Activated naive CD8-positive, alpha-beta T cell treated with anti-CD3 and anti-CD28 coated beads, Interleukin-2, amount 50 U/mL, for 24 hours (primary cell): ENCODE measurements around the gene CNTNAP2.

Experiments used
- ATAC-seq: fragments of 150-1000 bp; cut with Tn5 transposase; one replicate; pipeline ENCODE4 v1.10.0; 2021
- DNase-seq: peaks from one replicate; pipeline ENCODE4 v3.0.0; 2021
- H3K27ac Mint-ChIP-seq: one replicate; pipeline ENCODE4 v1.8.0; 2021; ENCODE audit warnings: mild to moderate bottlenecking, mixed read lengths
- H3K27me3 Mint-ChIP-seq: one replicate; pipeline ENCODE4 v1.8.0; 2021; ENCODE audit warnings: mixed read lengths
- H3K36me3 Mint-ChIP-seq: one replicate; pipeline ENCODE4 v1.8.0; 2021; ENCODE audit warnings: low read depth, mixed read lengths
- H3K4me1 Mint-ChIP-seq: one replicate; pipeline ENCODE4 v1.8.0; 2021; ENCODE audit warnings: mixed read lengths
- H3K4me3 Mint-ChIP-seq: one replicate; pipeline ENCODE4 v1.8.0; 2021; ENCODE audit warnings: mild to moderate bottlenecking, moderate library complexity, mixed read lengths
- H3K9me3 Mint-ChIP-seq: one replicate; pipeline ENCODE4 v1.8.0; 2021; ENCODE audit warnings: mixed read lengths

Gene CNTNAP2

DNA sequence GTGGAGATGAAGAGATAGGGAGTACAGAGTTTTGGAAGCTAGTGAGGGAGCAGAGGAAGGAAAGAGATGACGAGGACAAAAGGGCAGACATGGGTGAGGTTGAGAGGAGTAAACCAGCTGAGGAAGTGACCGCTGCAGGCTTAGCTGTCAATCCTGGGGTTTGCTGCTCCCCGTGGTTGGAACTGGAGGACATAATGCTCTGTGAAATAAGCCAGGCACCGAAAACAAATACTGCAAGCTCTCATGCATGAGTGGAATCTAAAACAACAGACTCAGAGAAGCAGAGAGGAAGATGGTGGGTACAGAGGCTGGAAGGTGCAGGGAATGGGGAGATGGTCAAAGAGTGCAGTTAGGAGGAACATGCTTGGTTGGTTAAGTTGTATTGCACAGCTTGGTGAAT is 1991.8 kb downstream of the CNTNAP2 start:
- Mint-ChIP-seq H3K4me1 (no peaks in the 10 kb centered on the region), H3K9me3 (no peaks in the 10 kb centered on the region), H3K27me3 (no peaks in the 10 kb centered on the region), H3K27ac (no peak overlapping the region), H3K36me3 (no peaks in the 10 kb centered on the region), H3K4me3 (no peak overlapping the region)
- peak; percentile 24 for ATAC-seq
- no peak for DNase-seq

DNA sequence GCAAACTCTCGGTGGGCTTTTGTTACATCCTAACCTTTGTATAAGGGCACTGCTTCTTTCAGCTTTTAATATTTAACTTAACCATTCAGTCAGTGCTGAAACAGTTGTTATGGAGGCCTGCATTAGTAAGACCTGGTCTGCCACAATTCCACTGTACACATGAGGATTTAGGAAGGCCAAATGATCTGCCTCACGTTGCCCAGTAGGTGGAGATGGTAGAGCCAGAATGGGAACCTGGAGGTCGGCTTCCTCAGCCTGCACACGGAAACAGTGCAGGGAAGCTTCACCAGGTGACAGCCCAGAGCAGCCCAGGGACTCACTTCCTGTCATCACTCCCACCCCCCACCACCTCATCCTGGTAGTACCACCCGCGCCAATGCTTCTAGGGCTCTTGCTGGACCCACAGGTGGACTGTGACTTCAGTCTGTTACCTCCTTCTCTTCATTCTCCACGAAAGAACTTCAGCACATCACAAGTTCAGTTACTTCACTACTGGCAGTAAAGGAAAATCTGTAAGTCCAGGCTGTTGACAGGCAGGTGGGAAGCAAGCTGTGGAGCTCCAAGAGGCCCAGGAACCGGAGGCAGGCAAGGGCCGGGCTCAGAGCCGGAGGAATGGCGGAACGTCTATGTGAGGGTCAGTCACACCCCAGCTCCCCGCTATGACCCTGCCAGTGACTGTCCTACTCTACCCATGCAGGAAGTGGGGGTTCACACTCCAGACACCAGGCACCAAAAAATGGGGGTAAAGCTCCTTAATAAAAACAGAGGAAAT is 1993.7 kb downstream of the CNTNAP2 start:
- Mint-ChIP-seq H3K27ac (no peak overlapping the region), H3K36me3 (no peaks in the 10 kb centered on the region), H3K4me1 (no peaks in the 10 kb centered on the region), H3K4me3 (no peak overlapping the region), H3K27me3 (no peaks in the 10 kb centered on the region), H3K9me3 (no peaks in the 10 kb centered on the region)
- ATAC-seq (no peak), DNase-seq (no peak)

DNA sequence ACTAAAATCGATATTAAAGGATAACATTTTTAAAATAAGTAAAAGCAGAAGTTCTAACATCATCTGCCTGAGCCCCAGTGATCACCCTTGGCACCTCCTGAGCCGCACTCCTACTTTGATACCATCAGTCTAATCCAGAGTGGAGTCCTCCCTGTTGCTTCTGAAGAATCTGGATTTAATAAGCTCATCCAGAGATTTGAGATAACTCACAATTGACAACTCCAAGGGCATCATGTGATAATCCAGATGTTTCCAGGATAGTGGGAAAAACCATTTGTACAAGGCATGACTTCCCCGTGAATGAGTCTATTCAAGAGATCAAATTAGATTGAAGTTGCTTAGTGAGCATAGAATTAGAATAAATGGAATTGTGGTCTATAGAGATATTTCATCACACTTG is 1998.2 kb downstream of the CNTNAP2 start:
- H3K36me3 Mint-ChIP-seq, result no peaks in the 10 kb centered on the region
- no peaks in the 10 kb centered on the region for H3K27me3 Mint-ChIP-seq
- DNase-seq (no peak), ATAC-seq (no peak)
- no peaks in the 10 kb centered on the region for H3K4me1 Mint-ChIP-seq
- H3K9me3 Mint-ChIP-seq, result no peaks in the 10 kb centered on the region
- no peak overlapping the region for H3K4me3 Mint-ChIP-seq
- no peak overlapping the region for H3K27ac Mint-ChIP-seq

DNA sequence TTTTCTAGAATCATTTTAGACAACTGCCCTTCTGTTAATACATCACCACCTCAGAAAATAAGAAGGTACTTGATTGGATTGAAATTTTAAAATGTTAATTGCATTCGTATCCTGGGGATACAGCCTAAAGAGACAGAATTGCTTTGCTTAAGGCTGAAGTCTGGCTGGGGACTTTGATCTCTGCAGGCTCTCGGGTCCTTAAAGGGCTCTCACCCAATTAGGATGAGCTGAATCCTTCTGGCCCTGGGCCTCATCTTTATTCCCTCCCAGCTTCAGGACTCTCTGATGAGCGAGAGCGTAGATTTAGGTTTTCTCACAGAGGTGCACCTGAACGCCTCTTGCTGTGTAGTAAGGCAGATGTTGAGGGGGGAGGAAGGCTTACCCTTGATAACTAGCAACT is 1998.7 kb downstream of the CNTNAP2 start:
- ATAC-seq, result no peak
- Mint-ChIP-seq H3K27me3 (no peaks in the 10 kb centered on the region), H3K9me3 (no peaks in the 10 kb centered on the region), H3K27ac (no peak overlapping the region), H3K4me1 (no peaks in the 10 kb centered on the region), H3K4me3 (no peak overlapping the region), H3K36me3 (no peaks in the 10 kb centered on the region)
- no peak for DNase-seq

DNA sequence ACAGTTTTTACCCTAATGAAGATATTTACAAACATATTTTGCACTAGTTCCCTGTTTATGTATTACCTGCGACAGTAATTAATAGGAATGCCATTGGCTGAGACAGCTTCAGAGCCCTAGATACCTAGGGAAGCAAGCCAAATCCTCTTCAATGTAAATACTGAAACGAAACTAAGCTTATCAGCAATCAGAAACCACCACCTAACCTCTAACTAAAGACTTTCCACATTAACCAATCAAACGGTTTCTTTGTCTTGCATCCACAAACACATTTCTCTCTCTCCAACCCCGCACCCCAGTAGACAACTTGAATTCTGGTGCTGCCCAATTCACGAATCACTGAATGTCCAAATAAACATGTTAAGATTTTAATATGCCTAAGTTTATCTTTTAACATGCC is 1999.6 kb downstream of the CNTNAP2 start:
- DNase-seq (no peak), ATAC-seq (no peak)
- Mint-ChIP-seq H3K27me3 (no peaks in the 10 kb centered on the region), H3K9me3 (no peaks in the 10 kb centered on the region), H3K27ac (no peak overlapping the region), H3K4me3 (no peak overlapping the region), H3K36me3 (no peaks in the 10 kb centered on the region), H3K4me1 (no peaks in the 10 kb centered on the region)

DNA sequence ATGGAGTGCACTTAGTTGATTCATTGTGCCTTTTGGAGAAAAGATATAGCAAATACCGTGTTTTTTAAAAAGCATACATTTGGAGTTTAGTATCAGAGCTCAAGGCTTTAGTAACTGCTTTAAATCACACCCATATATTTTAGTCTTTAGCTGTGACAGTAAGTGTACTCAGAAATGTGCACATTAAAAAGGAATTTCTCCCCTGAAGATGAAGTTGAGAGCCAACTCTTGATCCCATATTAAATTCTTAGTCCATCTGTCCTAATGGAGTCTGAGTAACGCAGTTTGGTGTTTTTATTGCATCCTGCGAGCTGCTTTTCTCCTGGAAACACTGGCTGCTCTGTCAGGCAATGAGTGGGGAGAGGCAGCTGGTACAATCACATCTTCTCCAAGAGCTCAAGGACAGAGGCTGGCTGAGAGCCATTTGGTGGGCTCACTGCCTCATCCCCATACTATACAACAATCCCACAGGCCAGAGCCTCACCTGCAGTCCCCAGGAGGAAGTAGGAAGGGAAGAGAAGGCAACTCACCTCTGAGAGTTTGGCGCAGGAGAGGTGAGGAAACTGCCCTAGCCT is 2000.3 kb downstream of the CNTNAP2 start:
- no peaks in the 10 kb centered on the region for H3K4me1 Mint-ChIP-seq
- no peak overlapping the region for H3K4me3 Mint-ChIP-seq
- H3K36me3 Mint-ChIP-seq, result no peaks in the 10 kb centered on the region
- H3K9me3 Mint-ChIP-seq, result no peaks in the 10 kb centered on the region
- no peak overlapping the region for H3K27ac Mint-ChIP-seq
- no peak for ATAC-seq
- no peaks in the 10 kb centered on the region for H3K27me3 Mint-ChIP-seq
- no peak for DNase-seq

DNA sequence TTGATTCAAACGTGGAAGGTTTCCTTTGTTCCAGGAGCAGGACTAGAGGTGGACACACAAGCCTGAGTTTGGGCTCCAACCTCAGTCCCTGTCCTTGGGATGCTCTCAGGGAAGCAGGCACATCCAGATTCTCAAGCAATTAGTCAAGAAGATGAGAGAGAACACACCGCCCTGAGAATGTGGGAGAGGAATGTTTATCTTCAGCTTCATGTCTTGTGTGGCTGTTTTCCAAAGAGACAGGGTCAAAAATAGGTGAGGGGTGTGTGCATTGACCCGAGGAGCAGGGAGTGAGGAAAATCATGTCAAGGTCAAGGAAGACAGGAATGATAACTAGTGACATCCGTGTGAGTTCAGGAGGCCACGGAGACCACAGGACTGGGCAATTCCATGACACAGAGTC is 2001.8 kb downstream of the CNTNAP2 start:
- H3K4me3 Mint-ChIP-seq, result no peak overlapping the region
- no peaks in the 10 kb centered on the region for H3K27me3 Mint-ChIP-seq
- no peaks in the 10 kb centered on the region for H3K4me1 Mint-ChIP-seq
- no peak for ATAC-seq
- no peak for DNase-seq
- H3K9me3 Mint-ChIP-seq, result no peaks in the 10 kb centered on the region
- H3K36me3 Mint-ChIP-seq, result no peaks in the 10 kb centered on the region
- no peak overlapping the region for H3K27ac Mint-ChIP-seq

DNA sequence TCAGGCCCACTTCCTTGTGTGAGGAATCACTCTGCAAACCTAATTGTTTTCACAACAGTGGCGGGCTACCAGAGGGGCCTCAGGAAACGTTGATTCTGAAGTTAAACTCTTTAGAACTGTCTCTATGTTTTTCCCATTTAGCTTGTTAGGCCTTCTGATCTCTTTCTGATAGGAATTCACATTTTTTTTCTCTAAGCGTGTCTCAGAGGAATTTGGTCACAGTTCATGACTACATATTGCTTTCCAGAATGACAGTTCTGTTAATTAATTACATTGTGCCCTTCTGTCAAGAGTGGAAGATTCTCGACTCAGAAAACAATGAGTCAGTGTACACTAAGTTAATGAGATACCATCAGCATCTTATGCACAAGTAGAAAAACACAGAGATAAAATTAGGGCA is 2004.8 kb downstream of the CNTNAP2 start:
- no peak for ATAC-seq
- H3K27me3 Mint-ChIP-seq, result no peaks in the 10 kb centered on the region
- H3K9me3 Mint-ChIP-seq, result peaks cover 7% of the 10 kb centered on the region
- H3K27ac Mint-ChIP-seq, result no peak overlapping the region
- H3K4me1 Mint-ChIP-seq, result no peaks in the 10 kb centered on the region
- H3K36me3 Mint-ChIP-seq, result no peaks in the 10 kb centered on the region
- no peak for DNase-seq
- H3K4me3 Mint-ChIP-seq, result no peak overlapping the region

DNA sequence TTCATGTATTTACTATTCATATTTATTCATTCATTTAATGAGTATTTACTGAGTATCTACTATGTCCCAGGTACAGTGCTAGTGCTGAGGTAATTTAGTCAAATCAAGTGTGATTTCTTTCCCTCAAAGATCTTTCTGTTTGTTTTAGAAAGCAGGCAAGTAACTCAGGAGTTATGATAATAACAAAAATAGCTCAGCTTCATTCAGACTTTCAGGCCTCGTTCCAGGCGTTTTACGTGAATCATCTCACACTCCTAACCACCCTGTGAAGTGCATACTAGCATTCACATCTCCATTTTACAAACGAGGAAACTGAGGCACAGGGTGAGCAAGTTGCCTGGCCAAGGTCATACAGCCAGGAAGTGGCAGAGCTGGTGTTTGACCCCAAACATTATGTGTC is 2005.2 kb downstream of the CNTNAP2 start:
- H3K4me3 Mint-ChIP-seq, result no peak overlapping the region
- H3K36me3 Mint-ChIP-seq, result no peaks in the 10 kb centered on the region
- H3K27me3 Mint-ChIP-seq, result no peaks in the 10 kb centered on the region
- H3K9me3 Mint-ChIP-seq, result peaks cover 7% of the 10 kb centered on the region
- no peak overlapping the region for H3K27ac Mint-ChIP-seq
- no peaks in the 10 kb centered on the region for H3K4me1 Mint-ChIP-seq
- no peak for ATAC-seq
- DNase-seq, result no peak

DNA sequence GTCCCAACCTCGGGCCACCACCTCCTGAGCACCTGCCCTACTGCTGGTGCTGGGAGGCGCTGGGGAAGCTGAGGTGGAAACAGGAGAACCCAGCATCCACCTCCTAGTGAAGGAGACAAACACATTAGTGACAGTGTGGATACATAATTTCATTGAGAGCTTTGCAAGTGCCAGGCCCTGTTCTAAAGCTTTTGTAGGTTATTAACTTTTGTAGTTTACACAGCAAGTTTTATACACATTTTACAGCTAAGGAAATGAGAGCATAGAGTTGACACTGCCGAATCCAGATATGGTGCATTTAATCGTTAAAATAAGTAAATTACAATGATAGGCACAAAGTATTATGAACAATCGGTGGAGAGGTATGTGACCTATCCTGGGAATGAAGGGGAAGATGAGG is 2007.9 kb downstream of the CNTNAP2 start:
- no peak overlapping the region for H3K27ac Mint-ChIP-seq

DNA sequence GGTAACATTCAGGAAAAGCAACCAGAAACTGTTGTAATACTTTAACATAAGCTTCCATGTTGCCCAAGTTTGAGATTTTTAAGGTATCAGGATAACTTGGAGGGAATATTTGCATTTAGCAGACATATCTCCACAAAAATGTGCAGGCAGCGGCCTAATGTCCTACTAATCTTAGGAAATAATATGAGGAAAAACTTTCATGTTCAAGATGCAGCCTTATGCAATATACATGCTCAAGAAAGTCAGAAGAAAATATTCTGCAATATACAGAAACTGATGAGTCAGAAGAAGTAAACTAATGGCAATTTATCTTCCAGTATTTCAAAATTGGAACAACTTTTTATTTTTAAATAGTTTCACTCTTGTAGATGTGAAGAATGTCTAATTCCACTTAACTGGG is 2010.8 kb downstream of the CNTNAP2 start:
- Mint-ChIP-seq H3K9me3 (peaks cover 7% of the 10 kb centered on the region), H3K27ac (no peak overlapping the region), H3K4me1 (no peaks in the 10 kb centered on the region), H3K4me3 (no peak overlapping the region), H3K27me3 (no peaks in the 10 kb centered on the region), H3K36me3 (no peaks in the 10 kb centered on the region)
- DNase-seq, result no peak
- ATAC-seq, result no peak

More for the DNA sequence above, 2007.9 kb downstream of the CNTNAP2 start:
- no peak for ATAC-seq
- H3K9me3 Mint-ChIP-seq, result peaks cover 7% of the 10 kb centered on the region
- H3K4me1 Mint-ChIP-seq, result no peaks in the 10 kb centered on the region
- H3K4me3 Mint-ChIP-seq, result no peak overlapping the region
- no peaks in the 10 kb centered on the region for H3K36me3 Mint-ChIP-seq
- H3K27me3 Mint-ChIP-seq, result no peaks in the 10 kb centered on the region
- DNase-seq, result no peak

DNA sequence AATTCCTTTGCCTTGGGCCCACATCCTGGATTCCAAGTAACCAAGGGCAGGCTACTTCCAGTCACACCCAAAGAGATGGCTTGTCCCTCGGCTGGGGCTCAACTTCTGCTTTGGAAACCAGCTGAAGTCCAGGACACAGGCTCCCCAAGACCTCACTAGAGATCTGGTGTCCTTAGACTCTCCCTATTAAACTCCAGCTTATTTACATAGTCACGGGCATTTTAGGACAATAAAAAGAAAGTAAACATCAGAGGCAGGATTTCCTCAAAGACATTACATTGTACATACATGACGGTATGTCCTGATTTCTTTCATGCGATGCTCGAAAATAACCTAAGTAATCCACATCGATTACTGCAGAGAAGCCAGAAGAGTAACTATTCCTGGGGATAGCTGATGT is 2012.4 kb downstream of the CNTNAP2 start:
- no peak for ATAC-seq
- DNase-seq, result no peak
- peaks cover 1% of the 10 kb centered on the region for H3K27me3 Mint-ChIP-seq
- peaks cover 7% of the 10 kb centered on the region for H3K9me3 Mint-ChIP-seq
- no peaks in the 10 kb centered on the region for H3K4me1 Mint-ChIP-seq
- no peak overlapping the region for H3K4me3 Mint-ChIP-seq
- H3K36me3 Mint-ChIP-seq, result no peaks in the 10 kb centered on the region
- no peak overlapping the region for H3K27ac Mint-ChIP-seq

DNA sequence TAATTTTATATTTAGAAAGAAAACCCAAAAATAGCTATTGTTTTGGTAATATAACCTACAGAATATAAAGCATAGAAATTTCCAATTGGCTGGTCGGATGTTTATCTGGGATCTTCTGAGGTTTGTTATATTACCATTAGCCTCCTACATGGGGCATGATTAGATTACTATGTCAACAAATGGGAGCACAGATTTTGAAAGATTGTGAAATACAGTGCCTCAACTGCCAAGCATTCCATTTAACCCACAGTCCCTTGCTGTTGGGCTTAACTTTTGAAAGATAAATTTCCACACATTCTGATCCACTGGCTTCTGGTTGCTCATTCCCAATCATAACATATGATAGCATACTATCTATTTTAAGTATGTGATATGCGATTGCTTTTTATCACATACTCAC is 2018.5 kb downstream of the CNTNAP2 start:
- H3K27me3 Mint-ChIP-seq, result peaks cover 1% of the 10 kb centered on the region

DNA sequence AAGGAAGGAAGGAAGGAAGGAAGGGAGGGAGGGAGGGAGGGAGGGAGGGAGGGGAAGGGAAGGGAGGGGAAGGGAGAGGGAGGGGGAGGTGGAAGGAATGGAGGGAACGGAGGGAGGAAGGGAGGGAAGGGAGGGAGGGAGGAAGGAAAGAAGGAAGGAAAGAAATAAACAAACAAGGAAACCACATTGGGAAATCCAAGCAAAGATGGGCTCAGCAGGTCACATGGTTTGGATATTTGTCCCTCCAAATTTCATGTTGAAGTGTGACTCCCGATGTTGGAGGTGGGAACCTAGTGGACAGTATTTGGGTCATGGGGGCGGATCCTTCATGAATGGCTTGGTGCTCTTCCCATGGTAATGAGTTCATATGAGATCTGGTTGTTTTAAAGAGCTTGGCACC is 2019.4 kb downstream of the CNTNAP2 start:
- no peaks in the 10 kb centered on the region for H3K36me3 Mint-ChIP-seq
- peaks cover 1% of the 10 kb centered on the region for H3K27me3 Mint-ChIP-seq
- no peak overlapping the region for H3K27ac Mint-ChIP-seq
- no peaks in the 10 kb centered on the region for H3K4me1 Mint-ChIP-seq
- DNase-seq, result no peak
- H3K9me3 Mint-ChIP-seq, result no peaks in the 10 kb centered on the region
- ATAC-seq, result no peak
- H3K4me3 Mint-ChIP-seq, result no peak overlapping the region

More for the DNA sequence above, 2018.5 kb downstream of the CNTNAP2 start:
- Mint-ChIP-seq H3K9me3 (no peaks in the 10 kb centered on the region), H3K27ac (no peak overlapping the region), H3K36me3 (no peaks in the 10 kb centered on the region), H3K4me3 (no peak overlapping the region), H3K4me1 (no peaks in the 10 kb centered on the region)
- ATAC-seq (no peak), DNase-seq (no peak)

DNA sequence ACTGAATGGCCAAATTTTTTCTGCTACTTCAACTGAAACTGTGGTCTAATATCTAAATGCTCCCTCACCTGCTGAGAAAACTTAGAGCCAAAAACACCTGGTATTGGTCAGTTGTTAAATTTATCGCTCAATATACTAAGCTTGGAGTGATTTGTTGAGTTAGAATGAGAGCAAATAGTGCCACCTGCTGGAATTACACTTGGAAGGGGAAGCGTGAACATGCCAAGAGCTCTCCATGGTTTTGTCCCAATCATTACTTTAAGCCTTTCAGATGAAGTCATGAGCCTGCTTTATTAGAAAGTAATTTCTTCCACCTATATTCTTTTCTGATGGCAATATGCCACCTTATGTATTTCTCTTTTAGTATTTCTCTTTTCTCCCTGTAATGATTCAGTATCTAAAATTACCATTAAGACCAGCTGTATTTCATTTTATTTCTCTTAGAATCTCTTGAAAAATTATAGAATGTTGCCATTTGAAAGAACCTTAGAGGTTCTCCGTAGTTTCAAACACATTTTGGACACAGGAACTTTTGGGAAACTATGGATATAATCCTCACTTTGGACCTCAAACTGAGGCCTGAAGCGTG is 2026.2 kb downstream of the CNTNAP2 start:
- Mint-ChIP-seq H3K4me1 (no peaks in the 10 kb centered on the region), H3K36me3 (no peaks in the 10 kb centered on the region), H3K4me3 (no peak overlapping the region), H3K27ac (no peak overlapping the region), H3K27me3 (peaks cover 3% of the 10 kb centered on the region), H3K9me3 (no peaks in the 10 kb centered on the region)
- ATAC-seq (no peak), DNase-seq (no peak)
